HG03039 (cell line): ENCODE data around the gene ZDHHC22.
"Not testable (repeated sequence)": the region's sequence is repeated elsewhere in the genome, so short reads cannot be mapped to it uniquely, and the experiment has no call there.

Source experiments
- ATAC-seq: cut with Tn5 transposase; IDR thresholded peaks from one replicate; pipeline ENCODE4 v1.9.1; 2021; ENCODE audit warnings: mild to moderate bottlenecking, moderate library complexity; ENCODE audit not compliant: unreplicated experiment

The ZDHHC22 gene

GRCh38 chr14:77141214-77142004, at the start of gene ZDHHC22:
Gene ZDHHC22, minus strand, starts transcription at chr14:77141791. Its CDS starts 2,053 bp downstream, at chr14:77139738.
- no peak for ATAC-seq

DNA sequence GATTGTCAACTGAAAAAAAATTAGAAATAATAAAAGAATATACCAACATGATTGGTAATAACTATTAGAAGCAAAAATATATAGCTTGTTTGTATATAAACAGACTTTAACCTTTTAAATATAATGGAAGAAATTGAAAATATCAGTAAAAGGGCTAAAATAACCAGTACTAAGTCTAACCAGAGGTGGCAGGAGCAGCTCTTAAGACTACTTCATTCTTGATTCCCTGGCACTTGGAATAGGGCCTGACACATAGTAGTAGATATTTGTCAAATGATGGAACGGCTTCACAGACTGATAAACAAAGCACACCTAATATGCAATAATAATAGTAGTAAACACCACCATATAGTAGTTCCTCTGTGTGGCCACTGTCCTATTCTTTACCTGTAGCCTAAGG, 49.4 kb upstream of the ZDHHC22 start:
- no peak for ATAC-seq

DNA sequence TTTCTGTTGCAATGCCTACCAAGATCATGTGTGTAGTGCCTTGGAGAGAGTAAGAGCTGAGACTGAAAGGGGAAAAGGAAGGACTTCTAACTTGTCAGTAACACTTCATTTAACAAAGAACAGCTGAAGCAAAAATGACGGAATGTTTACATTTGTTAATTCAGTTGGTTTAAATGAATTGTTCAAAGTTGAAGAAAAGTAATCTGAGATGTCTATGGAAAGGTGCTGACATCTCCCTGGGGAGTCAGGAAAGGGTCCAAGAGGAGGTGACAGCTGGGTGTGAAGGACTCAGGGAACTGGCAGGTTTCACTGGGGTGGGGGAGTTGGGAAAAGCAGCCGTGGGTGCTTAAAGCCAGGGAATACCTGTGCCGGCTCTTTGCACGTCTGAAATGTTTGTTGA, 47.9 kb upstream of the ZDHHC22 start:
- no peak for ATAC-seq

GRCh38 chr14:77187649-77188012, 46.0 kb upstream of the ZDHHC22 start:
- ATAC-seq = no peak

- ATAC-seq = no peak
Measured at GRCh38 chr14:77186911-77187648, 45.5 kb upstream of the ZDHHC22 start.

DNA sequence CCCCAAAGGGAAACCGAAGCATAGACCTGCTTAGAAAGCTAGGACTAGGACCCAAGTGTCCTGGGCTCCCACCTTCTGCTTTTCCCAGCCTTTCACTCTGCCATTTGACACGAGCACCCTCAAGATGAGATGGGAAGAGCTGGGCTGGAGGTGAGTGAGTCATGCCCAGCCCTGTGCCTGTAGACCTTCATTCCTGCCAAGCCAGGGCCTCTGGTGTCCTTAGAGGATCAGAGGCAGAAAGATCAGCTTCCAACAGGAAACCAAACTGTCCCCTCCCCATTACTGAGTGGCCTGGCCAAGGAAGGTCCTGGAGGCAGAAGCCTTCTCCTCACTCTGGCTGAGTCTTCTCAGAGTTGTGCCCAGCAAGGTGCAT, 43.5 kb upstream of the ZDHHC22 start:
- ATAC-seq = no peak

GRCh38 chr14:77184396-77185092, 43.0 kb upstream of the ZDHHC22 start:
- no peak for ATAC-seq

DNA sequence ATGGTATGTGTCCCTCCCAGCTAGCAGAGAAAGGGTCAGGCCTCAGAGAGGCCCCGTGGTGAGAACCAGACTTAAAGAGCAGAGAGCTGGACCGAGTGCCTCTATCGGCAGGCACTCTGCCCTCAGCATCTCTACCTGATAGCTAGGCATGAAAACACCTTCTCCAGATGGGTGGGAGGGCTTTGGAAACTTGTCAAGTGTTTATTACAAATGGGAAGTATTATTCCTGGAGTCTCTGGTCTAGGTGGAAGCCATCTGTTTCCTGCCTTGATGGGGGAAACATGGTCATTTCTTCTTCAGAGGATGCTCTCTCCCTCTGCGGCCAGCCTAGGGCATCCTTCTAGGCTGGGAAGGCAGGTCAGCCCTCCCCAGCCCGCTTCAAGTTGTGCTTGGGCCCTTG, 42.3 kb upstream of the ZDHHC22 start:
- no peak for ATAC-seq

DNA sequence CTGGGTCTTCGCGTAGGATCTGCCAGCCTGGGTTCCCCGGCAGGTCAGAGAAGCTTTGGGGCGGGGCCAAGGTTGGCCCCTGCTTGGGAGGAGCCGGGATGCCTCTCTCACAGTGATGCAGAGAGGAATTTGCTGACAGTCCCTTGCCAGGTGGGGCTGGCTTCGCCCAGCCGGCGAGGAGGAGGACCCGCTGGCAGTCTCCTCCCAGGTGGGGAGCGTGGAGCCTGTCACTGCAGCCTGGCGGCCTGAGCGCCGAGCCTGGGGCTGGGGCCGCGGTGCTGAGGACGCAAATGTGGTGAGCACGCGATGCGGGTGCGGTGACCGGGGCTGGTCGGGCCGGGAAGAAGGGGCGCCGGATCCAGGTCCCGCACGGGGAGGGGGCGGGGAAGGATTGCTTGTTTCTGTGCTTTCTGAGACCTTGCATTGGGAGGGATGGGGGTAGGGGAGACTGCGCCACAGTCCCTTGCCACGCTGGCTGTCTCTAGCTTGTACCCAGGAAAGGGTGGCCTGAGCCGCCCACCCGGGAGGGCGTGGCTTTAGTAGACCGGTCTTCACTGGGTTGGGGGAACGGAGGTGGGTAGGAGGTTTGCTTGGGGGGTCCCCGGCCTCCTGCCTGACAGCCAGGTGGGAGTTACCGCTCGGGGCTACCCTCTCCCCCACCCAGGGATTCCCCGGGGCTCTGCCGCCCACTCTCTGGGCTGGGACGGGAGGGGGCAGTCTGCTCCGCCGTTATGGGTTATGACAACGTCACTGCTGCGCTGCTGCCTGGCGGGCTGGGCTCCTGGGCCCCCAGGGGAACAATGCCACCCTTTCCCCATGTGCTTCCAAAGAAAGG, 40.2 kb upstream of the ZDHHC22 start, which contains the start of gene TMEM63C:
Gene TMEM63C (plus strand): TSS at position 196 of the 835 bp plus-strand sequence. CDS start 37,016 bp downstream, outside the sequence.
- ATAC-seq = no peak

DNA sequence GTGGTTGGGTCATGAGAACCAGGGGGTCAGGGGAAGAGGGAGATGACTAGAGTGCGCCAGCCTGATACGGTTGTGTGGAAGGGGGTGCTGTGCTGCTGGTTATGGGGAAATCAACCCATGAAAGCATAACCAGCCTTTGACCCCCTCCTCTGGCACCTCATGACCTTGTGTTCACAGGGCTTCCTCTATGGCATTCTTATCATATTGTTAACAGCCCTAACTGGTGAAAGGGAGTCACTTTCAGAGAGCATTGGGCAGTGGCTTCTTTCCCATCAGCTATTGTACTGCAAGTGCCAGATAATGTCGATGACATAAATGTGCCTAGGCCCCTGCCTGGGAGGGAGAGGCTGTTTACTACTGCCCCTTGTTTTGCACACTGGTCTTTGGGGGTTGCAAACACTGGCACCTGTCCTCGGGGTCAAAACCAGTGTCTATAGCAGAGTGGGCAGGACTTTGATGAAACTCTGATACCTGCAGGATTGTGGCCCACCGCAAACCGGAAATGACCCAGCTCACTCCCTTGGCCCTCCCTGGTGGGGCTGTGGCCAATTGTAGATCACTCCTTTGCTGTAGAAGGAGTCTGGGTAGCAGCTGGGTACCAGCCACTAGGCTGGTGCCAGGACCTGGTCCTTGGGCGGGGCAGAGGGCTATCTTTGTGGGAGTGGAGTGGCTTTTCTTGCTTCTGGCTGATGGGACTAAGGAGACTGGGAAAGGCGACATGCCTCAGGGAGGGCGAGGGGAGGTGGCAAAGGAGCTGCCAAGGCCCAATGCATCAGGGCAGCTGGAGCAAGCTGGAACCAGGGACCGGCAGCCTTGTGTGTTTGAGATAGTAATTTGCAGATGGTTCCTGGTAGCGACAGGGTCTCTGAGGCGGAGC, 39.4 kb upstream of the ZDHHC22 start:
- ATAC-seq = no peak

- ATAC-seq = no peak
Measured at GRCh38 chr14:77178656-77179055, 37.1 kb upstream of the ZDHHC22 start.

DNA sequence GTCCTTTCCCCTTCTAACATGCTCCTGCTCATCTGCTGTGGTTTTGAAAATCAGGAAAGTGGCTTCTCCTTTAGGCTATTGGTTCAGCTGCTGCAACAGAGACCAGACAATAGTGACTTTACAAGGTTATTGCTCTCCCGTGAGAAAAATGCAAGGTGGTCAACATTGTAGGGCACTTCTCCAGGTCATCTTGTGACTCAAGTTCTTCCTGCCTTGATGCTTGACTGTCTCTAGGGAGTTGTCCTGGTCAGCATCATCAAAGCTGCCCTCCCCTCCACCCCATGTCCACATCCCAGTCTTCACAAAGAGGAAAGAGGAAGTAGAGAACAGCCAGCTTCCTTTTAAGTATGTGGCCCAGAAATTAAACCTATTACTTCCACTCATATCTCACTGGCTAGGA, 36.1 kb upstream of the ZDHHC22 start:
- no peak for ATAC-seq

DNA sequence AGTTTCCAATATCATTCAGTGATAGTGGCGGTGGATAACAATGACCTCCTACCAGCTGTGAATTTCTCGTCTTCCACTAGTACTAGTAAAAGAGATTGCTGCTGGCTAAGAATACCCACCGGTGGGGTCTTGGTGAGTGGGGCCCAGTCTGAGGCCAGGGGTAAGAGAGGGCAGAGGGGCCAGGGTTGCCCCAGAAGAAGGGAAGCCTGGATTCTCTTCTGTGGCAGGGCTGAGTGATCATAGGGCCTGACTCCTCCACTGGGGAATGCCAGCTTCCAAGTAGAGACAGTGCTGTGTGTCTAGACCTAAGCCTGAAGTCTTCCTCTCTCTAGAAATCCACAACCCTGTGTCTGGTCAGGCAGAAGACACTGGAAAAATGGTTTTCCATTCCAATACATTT, 34.3 kb upstream of the ZDHHC22 start:
- no peak for ATAC-seq

DNA sequence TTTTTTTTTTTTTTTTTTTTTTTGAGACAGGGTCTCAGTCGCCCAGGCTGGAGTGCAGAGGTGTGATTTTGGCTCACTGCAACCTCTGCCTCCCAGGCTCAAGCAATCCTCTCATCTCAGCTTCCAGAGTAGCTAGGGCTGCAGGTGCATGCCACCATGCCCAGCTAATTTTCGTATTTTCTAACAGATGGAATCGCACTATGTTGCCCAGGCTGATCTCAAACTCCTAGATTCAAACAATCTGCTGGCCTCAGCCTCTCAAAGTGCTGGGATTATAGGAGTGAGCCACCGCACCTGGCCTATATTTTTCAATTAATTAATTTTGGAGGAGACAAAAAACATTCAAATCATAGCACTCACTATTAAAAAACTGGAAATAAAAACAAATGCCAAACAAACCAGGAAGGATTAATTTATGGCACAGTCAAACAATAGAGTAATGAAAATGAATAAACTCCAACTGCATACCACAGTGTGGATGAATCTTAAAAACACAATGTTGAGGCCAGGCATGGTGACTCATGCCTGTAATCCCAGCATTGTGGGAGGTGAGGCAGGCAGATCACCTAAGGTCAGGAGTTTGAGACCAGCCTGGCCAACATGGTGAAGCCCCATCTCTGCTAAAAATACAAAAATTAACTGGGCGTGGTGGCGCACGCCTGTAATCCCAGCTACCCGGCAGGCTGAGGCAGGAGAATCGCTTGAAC, 32.5 kb upstream of the ZDHHC22 start:
- not testable (repeated sequence) for ATAC-seq

DNA sequence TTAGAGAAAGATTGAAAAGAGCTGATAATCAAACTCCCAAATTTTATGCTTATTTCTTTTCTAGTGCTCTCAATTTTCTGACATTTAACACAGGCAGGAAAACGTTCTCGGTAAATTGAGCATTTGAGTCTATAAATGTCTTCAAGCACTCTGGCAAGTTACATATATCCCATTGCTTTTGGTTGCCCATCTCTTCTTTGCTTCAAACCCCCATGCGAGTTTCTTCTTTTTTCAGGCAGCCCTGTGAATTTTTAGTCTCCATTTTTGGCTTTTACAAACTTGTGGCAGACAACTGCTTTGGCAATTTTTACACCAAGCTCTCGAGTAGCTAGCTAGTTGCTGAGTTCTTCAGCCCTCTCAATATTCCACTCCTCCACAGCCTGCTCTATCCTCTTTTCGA, 31.3 kb upstream of the ZDHHC22 start:
- ATAC-seq = no peak

- ATAC-seq = no peak
Measured at GRCh38 chr14:77170045-77170444, 28.5 kb upstream of the ZDHHC22 start.

DNA sequence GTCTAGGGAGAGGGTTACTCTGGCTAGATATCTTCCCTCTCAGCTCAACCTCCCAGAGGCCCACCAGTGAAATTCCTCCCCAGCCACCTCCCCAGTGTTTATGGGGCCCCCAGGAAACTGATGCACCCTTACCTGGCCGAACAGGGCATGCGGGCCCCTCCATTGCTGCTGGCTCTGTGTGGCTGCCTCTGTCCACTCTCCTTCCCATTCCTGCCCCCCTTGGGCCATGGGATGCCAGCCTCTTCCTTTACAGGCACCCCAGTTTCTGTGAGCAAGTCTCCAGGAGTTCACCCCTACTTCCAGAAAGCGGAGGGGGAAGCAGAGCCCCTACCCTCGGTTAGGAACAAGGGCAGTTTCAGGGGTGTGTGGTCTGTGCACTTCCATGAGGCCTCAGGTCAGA, 19.4 kb upstream of the ZDHHC22 start:
- no peak for ATAC-seq

DNA sequence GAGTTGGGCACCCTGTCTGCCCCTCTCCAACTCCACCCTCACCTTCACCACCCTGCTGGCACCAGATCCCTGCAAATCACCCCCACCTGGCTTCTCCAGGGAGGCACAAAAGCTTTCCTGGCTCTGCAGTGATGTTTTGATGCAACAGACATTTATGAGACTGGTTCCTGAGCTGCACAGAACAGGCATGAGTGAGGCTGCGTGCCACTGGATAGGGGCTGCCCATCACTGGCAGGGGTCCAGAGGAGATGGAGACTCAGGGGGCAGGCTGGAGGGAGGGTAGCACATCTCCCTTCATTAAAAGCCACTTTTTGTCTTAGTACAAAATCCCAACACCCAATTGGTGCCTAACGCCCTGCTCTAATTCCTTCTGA, 17.3 kb upstream of the ZDHHC22 start:
- no peak for ATAC-seq

- no peak for ATAC-seq
Measured at GRCh38 chr14:77158175-77158881, 16.7 kb upstream of the ZDHHC22 start.
